Osteocyte (in vitro differentiated cells): ENCODE results near the gene TNNC1. TPM values are rescaled to one million over a fixed set of nuclear protein-coding genes. Genes with fewer than 3 reads are reported as not detected.

Source experiments
- DNase-seq: peaks from one replicate; pipeline ENCODE4 v3.0.0; 2021; ENCODE audit warnings: mixed read lengths; ENCODE audit not compliant: unreplicated experiment; ENCODE audit errors: extremely low spot score
- H3K27ac Mint-ChIP-seq: one replicate; pipeline ENCODE4 v1.8.0; 2021; ENCODE audit warnings: mild to moderate bottlenecking, mixed read lengths; ENCODE audit not compliant: unreplicated experiment
- H3K27me3 Mint-ChIP-seq: one replicate; pipeline ENCODE4 v1.8.0; 2021; ENCODE audit warnings: mixed read lengths; ENCODE audit not compliant: unreplicated experiment
- H3K36me3 Mint-ChIP-seq: one replicate; pipeline ENCODE4 v1.8.0; 2021; ENCODE audit warnings: mixed read lengths; ENCODE audit not compliant: unreplicated experiment
- H3K4me1 Mint-ChIP-seq: one replicate; pipeline ENCODE4 v1.8.0; 2021; ENCODE audit warnings: mixed read lengths; ENCODE audit not compliant: unreplicated experiment
- H3K4me3 Mint-ChIP-seq: one replicate; pipeline ENCODE4 v1.8.0; 2021; ENCODE audit warnings: mild to moderate bottlenecking, moderate library complexity, mixed read lengths; ENCODE audit not compliant: unreplicated experiment
- H3K9me3 Mint-ChIP-seq: one replicate; pipeline ENCODE4 v1.8.0; 2021; ENCODE audit warnings: mixed read lengths; ENCODE audit not compliant: unreplicated experiment
- CTCF ChIP-seq: fragments of 200-600 bp; sonication (generic); IDR thresholded peaks from 2 replicates; pipeline ENCODE4 v1.5.0; 2021; ENCODE audit warnings: antibody characterized with exemption, mild to moderate bottlenecking, moderate library complexity
- total RNA-seq: library from RNA; stranded (reverse); gene quantifications from 2 replicates; pipeline ENCODE4 v1.2.1, GENCODE V29; 2021

TNNC1 gene
- total RNA-seq, 1 donor from 2014 or later, result not detected

- Mint-ChIP-seq H3K4me1 (peaks cover 4% of the 10 kb centered on the region), H3K9me3 (no peaks in the 10 kb centered on the region), H3K4me3 (no peak overlapping the region), H3K36me3 (no peaks in the 10 kb centered on the region), H3K27ac (no peak overlapping the region), H3K27me3 (no peaks in the 10 kb centered on the region)
- no peak for TF ChIP-seq CTCF
- DNase-seq, result no peak
Observed at GRCh38 chr3:52440249-52440551, 13.6 kb downstream of the TNNC1 start.

DNA sequence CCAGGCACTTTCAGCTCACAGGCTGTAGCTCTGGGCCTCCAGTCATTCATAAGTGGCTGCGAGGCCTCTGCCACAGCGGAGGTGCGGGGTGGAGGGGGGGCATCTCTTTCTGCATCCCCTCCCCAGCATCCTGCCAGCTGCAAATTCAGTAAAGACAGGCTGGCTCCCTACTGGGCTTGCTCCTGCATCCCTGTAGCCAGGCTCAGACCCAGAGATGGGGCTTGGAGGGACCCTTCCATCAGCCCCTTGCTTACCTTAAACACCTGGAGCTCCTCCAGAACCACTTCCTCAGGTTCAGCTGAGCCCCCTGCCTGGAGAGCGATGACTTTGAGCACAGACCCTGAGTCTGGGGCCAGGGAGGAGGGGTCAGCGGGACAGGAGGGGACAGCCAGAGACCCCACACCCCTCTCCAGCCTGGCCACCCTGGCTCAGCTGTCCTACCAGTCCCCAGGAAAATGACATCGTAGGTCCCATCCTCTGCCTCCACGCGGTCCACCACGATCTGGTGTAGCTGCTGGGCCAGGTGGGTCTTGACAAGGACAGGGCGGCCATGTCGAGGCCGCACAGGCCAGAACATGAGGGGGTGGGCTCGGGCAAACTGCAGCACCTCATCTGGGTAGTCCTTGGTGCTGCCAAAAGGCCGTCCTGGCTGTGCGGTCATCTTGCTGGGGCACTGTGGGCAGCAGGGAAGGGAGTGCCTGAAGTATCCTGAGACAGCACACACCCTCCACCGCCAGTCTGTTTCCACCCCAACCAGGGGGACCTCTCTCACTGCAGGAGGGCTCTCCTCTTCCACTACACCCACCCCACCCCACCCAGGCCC, 14.2 kb downstream of the TNNC1 start:
- TF ChIP-seq CTCF, result no peak
- no peaks in the 10 kb centered on the region for H3K36me3 Mint-ChIP-seq
- peaks cover under 1% of the 10 kb centered on the region for H3K27me3 Mint-ChIP-seq
- H3K27ac Mint-ChIP-seq, result no peak overlapping the region
- H3K9me3 Mint-ChIP-seq, result no peaks in the 10 kb centered on the region
- H3K4me1 Mint-ChIP-seq, result peaks cover 4% of the 10 kb centered on the region
- H3K4me3 Mint-ChIP-seq, result no peak overlapping the region
- no peak for DNase-seq

GRCh38 chr3:52438579-52439425, 15.0 kb downstream of the TNNC1 start:
- Mint-ChIP-seq H3K4me1 (peaks cover 4% of the 10 kb centered on the region), H3K4me3 (no peak overlapping the region), H3K27me3 (peaks cover 9% of the 10 kb centered on the region), H3K9me3 (no peaks in the 10 kb centered on the region), H3K36me3 (no peaks in the 10 kb centered on the region), H3K27ac (no peak overlapping the region)
- DNase-seq, result no peak
- no peak for TF ChIP-seq CTCF

DNA sequence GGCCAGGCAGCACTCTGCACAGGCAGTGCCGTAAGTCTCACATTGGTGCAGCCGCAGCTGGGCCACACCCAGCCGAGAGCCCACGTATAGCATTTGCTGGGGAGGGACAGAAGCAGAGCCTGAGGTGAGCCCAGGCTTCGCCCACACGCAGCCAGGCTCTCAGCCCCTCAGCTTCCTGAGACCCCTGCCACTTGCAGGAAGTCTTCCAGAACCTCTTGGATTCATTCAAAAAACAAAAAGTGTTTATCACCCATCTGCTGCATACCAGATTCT, 15.8 kb downstream of the TNNC1 start:
- no peak for TF ChIP-seq CTCF
- no peaks in the 10 kb centered on the region for H3K9me3 Mint-ChIP-seq
- H3K4me3 Mint-ChIP-seq, result no peak overlapping the region

DNA sequence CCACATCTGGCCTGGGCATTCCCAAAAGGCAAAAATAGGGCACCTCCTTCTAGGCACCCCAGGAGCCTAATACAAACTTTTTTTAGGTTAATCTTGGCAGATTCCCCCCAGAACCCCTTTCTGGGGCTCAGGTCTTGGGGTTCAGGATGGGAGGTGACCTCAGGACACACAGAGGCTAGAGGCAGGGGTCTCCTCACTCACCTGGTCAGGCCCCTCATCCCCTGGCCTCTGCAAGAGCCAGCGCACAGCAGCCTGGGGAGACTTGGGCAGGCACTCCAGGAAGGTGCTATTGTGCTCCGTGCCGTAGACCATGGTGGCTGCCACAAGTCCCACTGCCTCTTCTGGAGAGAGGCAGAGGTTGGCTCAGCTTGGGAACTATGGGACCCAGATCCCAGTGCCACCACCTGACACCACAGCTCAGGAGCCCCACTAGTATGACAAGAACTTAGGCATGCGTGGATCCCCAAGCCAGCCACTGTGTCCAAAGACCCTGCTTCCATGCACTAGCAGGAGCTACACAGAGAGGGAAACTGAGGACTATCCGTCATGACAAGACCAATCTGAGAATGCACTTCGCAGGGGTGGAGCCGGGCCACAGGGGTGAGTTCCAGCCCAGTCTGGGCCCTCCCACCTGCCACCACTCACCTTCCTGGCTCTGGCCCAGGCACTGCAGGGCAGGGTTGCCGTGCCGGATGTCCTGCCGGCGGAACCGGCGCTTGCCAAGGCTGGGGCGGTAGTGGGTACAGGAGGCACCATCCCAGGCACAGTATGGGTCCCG, 16.3 kb downstream of the TNNC1 start:
- Mint-ChIP-seq H3K4me1 (peaks cover 3% of the 10 kb centered on the region), H3K27me3 (peaks cover 10% of the 10 kb centered on the region), H3K9me3 (no peaks in the 10 kb centered on the region), H3K4me3 (no peak overlapping the region), H3K27ac (no peak overlapping the region), H3K36me3 (no peaks in the 10 kb centered on the region)
- no peak for TF ChIP-seq CTCF
- DNase-seq, result no peak

More for the DNA sequence above, 15.8 kb downstream of the TNNC1 start:
- Mint-ChIP-seq H3K27ac (no peak overlapping the region), H3K36me3 (no peaks in the 10 kb centered on the region), H3K4me1 (peaks cover 3% of the 10 kb centered on the region), H3K27me3 (peaks cover 10% of the 10 kb centered on the region)
- DNase-seq, result no peak
